HEK293 (cell line): ENCODE measurements around the gene HDGF.
A peak's percentile ranks its signal among the peaks of the same experiment; 100 is the strongest.

Experiments
- ATF2 ChIP-seq: fragments of 450-650 bp; formaldehyde crosslinking; IDR thresholded peaks from 2 replicates; pipeline ENCODE4 v1.5.1; 2016; ENCODE audit warnings: missing biosample characterization, missing genetic modification characterization, low read depth
- BCL11B ChIP-seq: fragments of 450-650 bp; formaldehyde crosslinking; IDR thresholded peaks from 2 replicates; pipeline ENCODE4 v1.5.1; 2016; ENCODE audit warnings: low read depth, missing biosample characterization, missing genetic modification characterization
- HOXA7 ChIP-seq: sonication (generic); formaldehyde crosslinking; IDR thresholded peaks from 2 replicates; pipeline ENCODE4 v1.8.1; 2022; ENCODE audit warnings: missing genetic modification reagents, borderline replicate concordance
- HOXC10 ChIP-seq: sonication (generic); formaldehyde crosslinking; IDR thresholded peaks from 2 replicates; pipeline ENCODE4 v1.8.1; 2023; ENCODE audit warnings: mild to moderate bottlenecking, missing genetic modification reagents
- KLF1 ChIP-seq: fragments of 450-650 bp; formaldehyde crosslinking; IDR thresholded peaks from 2 replicates; pipeline ENCODE4 v1.5.1; 2016; ENCODE audit warnings: missing biosample characterization, missing genetic modification characterization
- OVOL3 ChIP-seq: fragments of 450-650 bp; formaldehyde crosslinking; IDR thresholded peaks from 2 replicates; pipeline ENCODE4 v1.5.1; 2016; ENCODE audit warnings: missing biosample characterization, missing genetic modification characterization
- REST ChIP-seq: fragments of 450-650 bp; formaldehyde crosslinking; IDR thresholded peaks from 2 replicates; pipeline ENCODE4 v1.5.1; 2016; ENCODE audit warnings: missing biosample characterization, missing genetic modification characterization
- SP3 ChIP-seq: fragments of 450-650 bp; formaldehyde crosslinking; IDR thresholded peaks from 2 replicates; pipeline ENCODE4 v1.5.1; 2016; ENCODE audit warnings: missing biosample characterization, missing genetic modification characterization
- ZBTB17 ChIP-seq: fragments of 450-650 bp; formaldehyde crosslinking; IDR thresholded peaks from 2 replicates; pipeline ENCODE4 v1.5.1; 2016; ENCODE audit warnings: missing biosample characterization, missing genetic modification characterization
- ZBTB20 ChIP-seq: fragments of 450-650 bp; formaldehyde crosslinking; IDR thresholded peaks from 2 replicates; pipeline ENCODE4 v1.5.1; 2016; ENCODE audit warnings: missing biosample characterization, missing genetic modification characterization
- ZBTB21 ChIP-seq: fragments of 450-650 bp; formaldehyde crosslinking; IDR thresholded peaks from 2 replicates; pipeline ENCODE4 v1.5.1; 2017; ENCODE audit warnings: missing biosample characterization, missing genetic modification characterization
- ZBTB48 ChIP-seq: fragments of 450-650 bp; formaldehyde crosslinking; IDR thresholded peaks from 2 replicates; pipeline ENCODE4 v1.5.1; 2016; ENCODE audit warnings: missing biosample characterization, missing genetic modification characterization
- ZBTB6 ChIP-seq: fragments of 450-650 bp; formaldehyde crosslinking; IDR thresholded peaks from 2 replicates; pipeline ENCODE4 v1.5.1; 2017; ENCODE audit warnings: missing biosample characterization, missing genetic modification characterization
- ZBTB8A ChIP-seq: fragments of 450-650 bp; formaldehyde crosslinking; IDR thresholded peaks from 2 replicates; pipeline ENCODE4 v1.5.1; 2016; ENCODE audit warnings: missing biosample characterization, missing genetic modification characterization
- ZFP3 ChIP-seq: fragments of 450-650 bp; formaldehyde crosslinking; IDR thresholded peaks from 2 replicates; pipeline ENCODE4 v1.5.1; 2016; ENCODE audit warnings: low read depth, missing biosample characterization, missing genetic modification characterization
- ZNF148 ChIP-seq: fragments of 450-650 bp; formaldehyde crosslinking; IDR thresholded peaks from 2 replicates; pipeline ENCODE4 v1.5.0; 2017; ENCODE audit warnings: missing biosample characterization, missing genetic modification characterization, borderline replicate concordance
- ZNF16 ChIP-seq: fragments of 450-650 bp; formaldehyde crosslinking; IDR thresholded peaks from 2 replicates; pipeline ENCODE4 v1.5.1; 2016; ENCODE audit warnings: low read depth, missing biosample characterization, missing genetic modification characterization
- ZNF175 ChIP-seq: fragments of 450-650 bp; formaldehyde crosslinking; IDR thresholded peaks from 2 replicates; pipeline ENCODE4 v1.5.1; 2016; ENCODE audit warnings: missing biosample characterization, missing genetic modification characterization
- ZNF184 ChIP-seq: fragments of 450-650 bp; IDR thresholded peaks from 2 replicates; pipeline ENCODE4 v1.5.1; 2018; ENCODE audit warnings: missing biosample characterization, mild to moderate bottlenecking, missing genetic modification characterization
- ZNF202 ChIP-seq: fragments of 450-650 bp; formaldehyde crosslinking; IDR thresholded peaks from 2 replicates; pipeline ENCODE4 v1.5.1; 2016; ENCODE audit warnings: missing biosample characterization, missing genetic modification characterization, borderline replicate concordance
- ZNF221 ChIP-seq: fragments of 450-650 bp; formaldehyde crosslinking; IDR thresholded peaks from 2 replicates; pipeline ENCODE4 v1.5.1; 2017; ENCODE audit warnings: missing biosample characterization, missing genetic modification characterization, borderline replicate concordance
- ZNF223 ChIP-seq: fragments of 450-650 bp; formaldehyde crosslinking; IDR thresholded peaks from 2 replicates; pipeline ENCODE4 v1.5.1; 2016; ENCODE audit warnings: missing biosample characterization, missing genetic modification characterization
- ZNF239 ChIP-seq: fragments of 450-650 bp; formaldehyde crosslinking; IDR thresholded peaks from 2 replicates; pipeline ENCODE4 v1.5.1; 2016; ENCODE audit warnings: missing biosample characterization, missing genetic modification characterization
- ZNF341 ChIP-seq: fragments of 450-650 bp; formaldehyde crosslinking; IDR thresholded peaks from 2 replicates; pipeline ENCODE4; 2016; ENCODE audit warnings: low read depth, missing biosample characterization, missing genetic modification characterization
- ZNF426 ChIP-seq: fragments of 450-650 bp; formaldehyde crosslinking; IDR thresholded peaks from 2 replicates; pipeline ENCODE4 v1.5.1; 2017; ENCODE audit warnings: missing biosample characterization, missing genetic modification characterization, mild to moderate bottlenecking, inconsistent platforms, moderate library complexity
- ZNF473 ChIP-seq: fragments of 450-650 bp; formaldehyde crosslinking; IDR thresholded peaks from 2 replicates; pipeline ENCODE4 v1.5.1; 2017; ENCODE audit warnings: missing biosample characterization, missing genetic modification characterization
- ZNF544 ChIP-seq: fragments of 450-650 bp; formaldehyde crosslinking; IDR thresholded peaks from 2 replicates; pipeline ENCODE4 v1.5.0; 2017; ENCODE audit warnings: missing biosample characterization, missing genetic modification characterization
- ZNF830 ChIP-seq: fragments of 450-650 bp; IDR thresholded peaks from 2 replicates; pipeline ENCODE4 v1.5.0; 2018; ENCODE audit warnings: missing biosample characterization, missing genetic modification characterization, low read depth, mild to moderate bottlenecking, moderate library complexity
- ZSCAN16 ChIP-seq: fragments of 450-650 bp; formaldehyde crosslinking; IDR thresholded peaks from 2 replicates; pipeline ENCODE4 v1.5.1; 2016; ENCODE audit warnings: missing biosample characterization, missing genetic modification characterization
- ZSCAN5A ChIP-seq: fragments of 450-650 bp; formaldehyde crosslinking; IDR thresholded peaks from 2 replicates; pipeline ENCODE4 v1.5.1; 2016; ENCODE audit warnings: missing biosample characterization, missing genetic modification characterization
- ZXDB ChIP-seq: fragments of 450-650 bp; formaldehyde crosslinking; IDR thresholded peaks from 2 replicates; pipeline ENCODE4 v1.5.1; 2016; ENCODE audit warnings: missing biosample characterization, missing genetic modification characterization

The HDGF gene

GRCh38 chr1:156740741-156741480, 10.6 kb downstream of the HDGF start, which contains the start of gene MRPL24 (continued):
- peak; percentile 88 for TF ChIP-seq KLF1
- no peak for TF ChIP-seq ZSCAN16
- peak; percentile 96 for TF ChIP-seq ZXDB (tag by site-specific recombination)
- peak; percentile 84 for TF ChIP-seq ZBTB20
- no peak for TF ChIP-seq ZNF148 (tag by site-specific recombination)
- no peak for TF ChIP-seq ZNF184
- TF ChIP-seq ZNF175 (tag by site-specific recombination) = no peak
- peak; percentile 43; the same call in 1 of the 2 replicates for TF ChIP-seq OVOL3 (tag by site-specific recombination)
- TF ChIP-seq ZNF544 = no peak
- TF ChIP-seq ZNF202 (tag by site-specific recombination) = no peak
- TF ChIP-seq ZBTB6 (tag by site-specific recombination) = 0 out of 2 replicates have a peak, but pooled peaks have one; percentile 47
- TF ChIP-seq SP3 (tag by site-specific recombination) = peak; percentile 99
- TF ChIP-seq ZNF426 (tag by site-specific recombination) = no peak
- TF ChIP-seq ZBTB48 (tag by site-specific recombination) = peak; percentile 75; the same call in 1 of the 2 replicates
- TF ChIP-seq ZNF830 = no peak
- no peak for TF ChIP-seq ZFP3 (tag by site-specific recombination)
- peak; percentile 99 for TF ChIP-seq ZBTB17 (tag by site-specific recombination)
- 0 out of 2 replicates have a peak, but pooled peaks have one; percentile 28 for TF ChIP-seq ZNF16 (tag by site-specific recombination)
- peak; percentile 91 for TF ChIP-seq BCL11B (tag by site-specific recombination)
- peak; percentile 17; the same call in 1 of the 2 replicates for TF ChIP-seq ZBTB21 (tag by site-specific recombination)
- TF ChIP-seq ZNF473 (tag by site-specific recombination) = no peak
- peak; percentile 94 for TF ChIP-seq ZNF341 (tag by site-specific recombination)
- no peak for TF ChIP-seq HOXA7 (CRISPR knock-in tag)
- TF ChIP-seq REST (tag by site-specific recombination) = peak; percentile 72; the same call in 1 of the 2 replicates
- no peak for TF ChIP-seq ZNF221 (tag by site-specific recombination)
- TF ChIP-seq ZNF223 (tag by site-specific recombination) = no peak
- no peak for TF ChIP-seq ZNF239
- TF ChIP-seq ZSCAN5A = peak; percentile 38; the same call in 1 of the 2 replicates
- peak; percentile 92 for TF ChIP-seq ZBTB8A (tag by site-specific recombination)
- TF ChIP-seq HOXC10 (CRISPR knock-in tag) = no peak
- no peak for TF ChIP-seq ATF2 (tag by site-specific recombination)
